Activated CD4-positive, alpha-beta memory T cell treated with anti-CD3 and anti-CD28 coated beads, Interleukin-2, amount 10 ng/mL, durations not matched to agents 7 days and 5 days (primary cell): ENCODE measurements around the gene EPB41L4B. TPM values are rescaled to one million over a fixed set of nuclear protein-coding genes. Genes with fewer than 3 reads are reported as not detected.

ENCODE experiments used
- CTCF ChIA-PET: fragments of 350-600 bp; sonication (Branson Sonifier 250); formaldehyde crosslinking; loops from one replicate; lab custom pipeline; 2021; ENCODE audit warnings: antibody characterized with exemption, inconsistent platforms; lab: Charles Lee
- POLR2A ChIA-PET: fragments of 350-600 bp; sonication (Branson Sonifier 250); formaldehyde crosslinking; loops from one replicate; lab custom pipeline; 2021; ENCODE audit warnings: antibody characterized with exemption; lab: Charles Lee
- DNase-seq: peaks from one replicate; pipeline ENCODE4 v3.0.0-alpha.2; 2020
- H3K27ac Mint-ChIP-seq: one replicate; pipeline ENCODE4 v1.8.0; 2021; ENCODE audit warnings: mild to moderate bottlenecking, mixed read lengths
- H3K27me3 Mint-ChIP-seq: one replicate; pipeline ENCODE4 v1.8.0; 2021; ENCODE audit warnings: mixed read lengths
- H3K36me3 Mint-ChIP-seq: one replicate; pipeline ENCODE4 v1.8.0; 2021; ENCODE audit warnings: low read depth, mixed read lengths
- H3K4me1 Mint-ChIP-seq: one replicate; pipeline ENCODE4 v1.8.0; 2021; ENCODE audit warnings: mixed read lengths
- H3K4me3 Mint-ChIP-seq: one replicate; pipeline ENCODE4 v1.8.0; 2021; ENCODE audit warnings: mild to moderate bottlenecking, mixed read lengths
- H3K9me3 Mint-ChIP-seq: one replicate; pipeline ENCODE4 v1.8.0; 2021; ENCODE audit warnings: mixed read lengths
- total RNA-seq, 2 experiments: library from RNA; stranded (reverse); gene quantifications; one replicate each; pipeline ENCODE4 v1.2.3, GENCODE V29; 2021

EPB41L4B gene
- total RNA-seq, 2 experiments from 2014 or later = 0.08 to 0.18 TPM

DNA sequence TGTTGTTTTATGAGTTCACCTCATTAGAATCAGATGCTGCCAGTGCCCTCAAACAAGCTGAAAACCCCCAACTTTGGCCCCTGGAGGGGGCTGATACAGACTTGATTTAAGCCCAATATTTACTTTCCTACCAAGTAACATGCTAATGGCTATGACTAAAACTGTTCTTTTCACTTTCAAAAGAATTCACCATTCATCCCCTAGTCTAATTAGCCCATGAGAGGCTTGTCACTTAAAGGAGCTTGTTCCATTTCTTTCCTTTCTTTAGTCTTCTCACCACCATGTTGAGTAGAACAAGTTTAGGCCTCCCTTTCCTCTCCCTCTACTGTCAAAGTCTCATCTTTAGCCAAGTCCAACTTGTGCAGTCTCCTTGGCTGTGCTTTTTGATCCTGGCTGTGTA lies 50.4 kb downstream of the EPB41L4B start:
- H3K4me1 Mint-ChIP-seq = no peaks in the 10 kb centered on the region
- peaks cover 4% of the 10 kb centered on the region for H3K9me3 Mint-ChIP-seq
- H3K27me3 Mint-ChIP-seq = peaks cover 4% of the 10 kb centered on the region
- H3K27ac Mint-ChIP-seq = no peak overlapping the region
- CTCF ChIA-PET = no interaction called here
- no peaks in the 10 kb centered on the region for H3K36me3 Mint-ChIP-seq
- DNase-seq = no peak
- H3K4me3 Mint-ChIP-seq = no peak overlapping the region
- POLR2A ChIA-PET = no interaction called here

DNA sequence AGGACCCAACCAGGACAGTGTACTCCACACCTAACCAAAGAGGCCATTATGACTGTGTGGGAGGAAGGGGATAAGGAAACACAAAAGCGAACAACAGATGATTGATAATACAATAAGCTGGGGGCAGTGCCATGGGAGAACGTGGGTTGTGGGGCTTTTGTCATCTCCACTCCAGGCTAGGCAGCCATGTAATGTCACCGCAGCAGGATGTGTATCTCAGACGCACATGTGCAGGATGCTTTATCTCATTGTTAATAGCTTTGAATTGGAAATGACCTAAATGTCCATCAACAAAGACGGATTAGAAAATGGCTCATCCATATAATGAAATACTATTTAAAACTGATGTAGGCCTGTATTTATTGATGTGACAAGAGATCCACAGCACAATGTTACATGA lies 51.0 kb downstream of the EPB41L4B start:
- Mint-ChIP-seq H3K27ac (no peak overlapping the region), H3K36me3 (no peaks in the 10 kb centered on the region), H3K4me3 (no peak overlapping the region), H3K27me3 (peaks cover 4% of the 10 kb centered on the region), H3K4me1 (no peaks in the 10 kb centered on the region), H3K9me3 (peaks cover 4% of the 10 kb centered on the region)
- DNase-seq = no peak
- ChIA-PET POLR2A (no interaction called here), CTCF (no interaction called here)

- Mint-ChIP-seq H3K27me3 (peaks cover 4% of the 10 kb centered on the region), H3K36me3 (no peaks in the 10 kb centered on the region), H3K9me3 (peaks cover 4% of the 10 kb centered on the region), H3K27ac (no peak overlapping the region), H3K4me1 (no peaks in the 10 kb centered on the region), H3K4me3 (no peak overlapping the region)
- ChIA-PET CTCF (no interaction called here), POLR2A (no interaction called here)
- no peak for DNase-seq
These were observed 51.8 kb downstream of the EPB41L4B start for GRCh38 chr9:109269081-109269480.

DNA sequence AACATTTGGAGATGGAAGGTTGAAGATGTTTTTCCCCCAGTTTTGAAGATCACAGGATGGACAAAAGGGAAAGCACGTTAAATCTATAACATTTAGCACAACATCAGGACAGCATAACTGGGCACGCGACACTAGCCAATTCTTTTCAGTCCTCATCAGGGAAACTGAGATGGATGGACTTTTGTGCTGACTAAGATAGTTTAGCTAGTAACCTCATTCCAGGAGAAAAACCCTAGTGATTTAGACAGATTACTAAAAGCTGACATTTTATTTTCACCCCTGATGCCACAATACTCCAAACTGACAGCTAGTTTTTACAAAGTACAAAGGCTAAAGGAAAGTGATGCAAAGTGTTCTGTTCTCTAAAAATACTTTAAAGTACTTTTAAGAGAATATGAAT lies 53.3 kb downstream of the EPB41L4B start:
- Mint-ChIP-seq H3K4me3 (no peak overlapping the region), H3K27me3 (peaks cover 6% of the 10 kb centered on the region), H3K9me3 (peaks cover 4% of the 10 kb centered on the region), H3K36me3 (no peaks in the 10 kb centered on the region), H3K4me1 (no peaks in the 10 kb centered on the region), H3K27ac (no peak overlapping the region)
- DNase-seq = no peak
- ChIA-PET POLR2A (no interaction called here), CTCF (no interaction called here)

DNA sequence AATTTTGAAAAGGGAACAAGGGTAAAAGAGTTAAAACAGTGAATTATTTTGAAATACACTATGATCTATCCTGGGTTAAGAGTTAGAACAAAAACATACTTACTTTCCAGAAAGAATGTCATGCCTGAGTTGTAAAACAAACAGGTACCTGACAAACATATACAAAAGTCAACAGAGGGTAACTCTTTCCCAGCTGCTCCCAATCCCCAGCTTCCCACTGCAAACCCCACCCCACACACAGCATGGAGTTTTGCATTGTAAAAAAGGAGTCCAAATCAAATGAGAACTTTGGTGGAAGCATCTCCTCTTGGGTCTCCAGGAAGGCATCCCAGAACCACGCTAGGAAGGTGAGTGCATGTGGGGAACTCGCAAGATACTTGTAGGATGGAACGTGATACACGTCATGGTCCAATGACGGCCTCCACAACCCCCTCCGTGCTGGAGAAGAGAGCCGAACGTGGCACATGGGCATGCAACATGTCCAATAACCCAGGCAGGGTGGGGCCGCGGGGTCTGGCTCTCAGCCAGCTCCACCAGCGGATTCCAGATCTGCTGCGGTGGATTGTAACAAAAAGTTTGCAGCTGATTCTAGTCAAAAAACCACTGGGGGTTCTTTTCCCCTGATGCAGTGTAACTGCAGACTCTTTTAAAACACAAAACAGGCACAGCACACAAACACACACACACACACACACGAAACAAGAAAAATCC lies 55.8 kb downstream of the EPB41L4B start:
- ChIA-PET POLR2A (no interaction called here), CTCF (no interaction called here)
- Mint-ChIP-seq H3K36me3 (no peaks in the 10 kb centered on the region), H3K27me3 (peaks cover 12% of the 10 kb centered on the region), H3K9me3 (peaks cover 4% of the 10 kb centered on the region), H3K4me1 (no peaks in the 10 kb centered on the region), H3K27ac (no peak overlapping the region), H3K4me3 (no peak overlapping the region)
- no peak for DNase-seq

GRCh38 chr9:109263358-109263757 lies 57.5 kb downstream of the EPB41L4B start:
- CTCF ChIA-PET = no interaction called here
- H3K27ac Mint-ChIP-seq = no peak overlapping the region
- no peak for DNase-seq
- H3K4me3 Mint-ChIP-seq = no peak overlapping the region
- H3K9me3 Mint-ChIP-seq = peaks cover 4% of the 10 kb centered on the region
- POLR2A ChIA-PET = no interaction called here
- peaks cover 15% of the 10 kb centered on the region for H3K27me3 Mint-ChIP-seq
- no peaks in the 10 kb centered on the region for H3K36me3 Mint-ChIP-seq
- H3K4me1 Mint-ChIP-seq = no peaks in the 10 kb centered on the region

DNA sequence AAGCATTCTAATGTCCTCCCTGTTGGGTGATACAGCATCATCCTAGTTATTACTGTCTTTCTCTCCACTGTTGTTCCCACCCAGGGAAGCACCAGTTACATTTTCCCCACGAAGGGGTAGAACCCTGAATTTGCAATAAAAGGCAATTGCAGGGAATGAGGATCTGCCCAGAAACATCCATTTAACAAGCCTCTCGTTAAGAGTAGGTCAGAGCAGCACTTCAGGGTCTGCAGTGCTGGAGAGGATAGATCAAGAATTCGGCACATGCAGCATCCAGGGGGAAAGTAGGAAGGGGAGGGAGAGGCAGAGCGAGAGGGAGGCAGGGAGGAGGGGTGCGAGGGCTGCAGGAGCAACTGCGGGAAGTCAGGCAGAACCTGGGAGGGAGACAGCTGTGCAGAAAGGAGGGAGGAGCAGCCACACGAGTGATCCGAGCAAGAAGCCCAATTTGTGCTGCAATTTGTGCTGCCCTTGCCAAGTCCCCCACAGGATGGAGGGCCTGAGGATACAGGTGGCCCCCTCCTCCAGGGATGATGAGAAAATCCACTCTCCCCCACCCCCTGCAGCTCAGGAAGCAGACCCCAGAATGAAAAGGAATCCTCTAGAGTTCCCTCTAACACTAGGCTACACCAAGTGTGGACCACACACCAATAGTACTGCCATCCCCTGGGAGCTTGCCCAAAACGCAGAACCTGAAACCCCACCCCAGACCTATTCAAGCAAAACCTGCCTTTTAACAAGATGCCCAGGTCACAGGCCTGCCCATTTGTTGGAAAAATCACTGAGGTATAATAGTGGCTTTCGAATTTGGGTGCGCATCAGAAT lies 62.2 kb downstream of the EPB41L4B start:
- POLR2A ChIA-PET = no interaction called here

DNA sequence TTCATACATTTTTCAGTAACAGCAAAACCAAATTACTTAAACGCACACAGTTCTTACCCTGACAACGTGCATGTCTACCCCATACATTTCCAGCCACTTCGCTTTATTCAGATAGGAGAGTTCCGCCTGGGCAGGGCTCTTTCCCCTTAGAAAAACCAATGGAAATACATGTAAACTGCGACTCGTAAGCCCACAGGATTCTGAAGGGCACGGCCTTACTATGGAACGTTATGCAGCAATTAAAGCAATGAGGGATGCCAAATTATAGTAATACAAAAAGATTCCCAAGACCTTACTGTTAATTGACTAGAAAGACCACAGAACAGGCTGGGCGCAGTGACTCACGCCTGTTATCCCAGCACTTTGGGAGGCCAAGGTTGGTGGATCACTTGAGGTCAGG lies 64.5 kb downstream of the EPB41L4B start:
- ChIA-PET CTCF (no interaction called here), POLR2A (no interaction called here)
- Mint-ChIP-seq H3K9me3 (no peaks in the 10 kb centered on the region), H3K27ac (no peak overlapping the region), H3K4me1 (no peaks in the 10 kb centered on the region), H3K27me3 (peaks cover 15% of the 10 kb centered on the region), H3K4me3 (no peak overlapping the region), H3K36me3 (no peaks in the 10 kb centered on the region)
- no peak for DNase-seq

More for the DNA sequence above, 62.2 kb downstream of the EPB41L4B start:
- no peak for DNase-seq
- H3K36me3 Mint-ChIP-seq = no peaks in the 10 kb centered on the region
- CTCF ChIA-PET = no interaction called here
- H3K27ac Mint-ChIP-seq = no peak overlapping the region
- no peaks in the 10 kb centered on the region for H3K9me3 Mint-ChIP-seq
- no peak overlapping the region for H3K4me3 Mint-ChIP-seq
- H3K27me3 Mint-ChIP-seq = peaks cover 15% of the 10 kb centered on the region
- H3K4me1 Mint-ChIP-seq = no peaks in the 10 kb centered on the region

DNA sequence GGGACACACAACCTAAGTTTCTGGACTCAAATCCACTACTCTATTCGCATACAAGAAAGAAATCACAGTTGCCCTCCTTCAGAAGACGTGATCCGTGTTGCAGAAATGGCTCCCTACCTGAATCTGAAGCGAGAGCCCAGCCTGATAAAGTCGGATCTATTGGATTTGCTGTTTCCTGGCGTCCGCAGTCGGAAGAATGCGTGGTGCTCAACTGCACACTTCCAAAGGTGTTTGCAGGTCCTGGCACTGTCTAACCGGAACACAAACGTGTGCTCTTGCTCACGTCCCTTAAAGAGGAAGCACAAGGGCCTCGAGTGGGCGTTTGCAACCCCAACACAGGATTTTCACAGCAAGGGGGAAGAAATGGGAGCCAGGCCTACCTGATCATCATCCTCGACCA lies 65.5 kb downstream of the EPB41L4B start:
- Mint-ChIP-seq H3K27ac (no peak overlapping the region), H3K36me3 (no peaks in the 10 kb centered on the region)

DNA sequence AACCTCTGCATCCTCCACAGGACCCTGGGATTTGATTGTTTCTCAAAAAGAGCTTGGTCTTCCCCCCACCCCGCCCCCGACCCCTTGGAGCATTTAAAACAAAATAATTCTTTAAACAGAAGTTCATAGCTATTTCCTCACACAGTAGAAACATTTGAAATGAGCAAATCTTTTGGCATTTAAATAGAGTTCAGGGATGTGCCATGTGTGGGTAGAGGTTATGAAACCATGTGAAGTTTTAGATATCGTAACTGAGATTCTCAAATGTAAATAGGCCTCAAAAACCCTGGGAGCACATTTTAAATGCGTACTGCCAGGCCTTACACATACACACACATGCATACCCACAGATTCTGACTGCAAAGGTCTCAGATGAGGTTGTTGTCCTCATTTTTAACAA lies 66.5 kb downstream of the EPB41L4B start:
- no peak for DNase-seq
- Mint-ChIP-seq H3K36me3 (no peaks in the 10 kb centered on the region), H3K9me3 (no peaks in the 10 kb centered on the region), H3K4me3 (no peak overlapping the region), H3K4me1 (no peaks in the 10 kb centered on the region), H3K27me3 (peaks cover 13% of the 10 kb centered on the region), H3K27ac (no peak overlapping the region)
- POLR2A ChIA-PET = no interaction called here
- CTCF ChIA-PET = no interaction called here

More for the DNA sequence above, 65.5 kb downstream of the EPB41L4B start:
- no peak for DNase-seq
- POLR2A ChIA-PET = no interaction called here
- Mint-ChIP-seq H3K4me3 (no peak overlapping the region), H3K4me1 (no peaks in the 10 kb centered on the region), H3K27me3 (peaks cover 13% of the 10 kb centered on the region), H3K9me3 (no peaks in the 10 kb centered on the region)
- CTCF ChIA-PET = no interaction called here

- DNase-seq = no peak
- ChIA-PET POLR2A (no interaction called here), CTCF (no interaction called here)
- no peak overlapping the region for H3K27ac Mint-ChIP-seq
- H3K36me3 Mint-ChIP-seq = no peaks in the 10 kb centered on the region
- no peaks in the 10 kb centered on the region for H3K4me1 Mint-ChIP-seq
- no peak overlapping the region for H3K4me3 Mint-ChIP-seq
- peaks cover 13% of the 10 kb centered on the region for H3K27me3 Mint-ChIP-seq
- H3K9me3 Mint-ChIP-seq = no peaks in the 10 kb centered on the region
These were observed 67.1 kb downstream of the EPB41L4B start for GRCh38 chr9:109253637-109254284.

DNA sequence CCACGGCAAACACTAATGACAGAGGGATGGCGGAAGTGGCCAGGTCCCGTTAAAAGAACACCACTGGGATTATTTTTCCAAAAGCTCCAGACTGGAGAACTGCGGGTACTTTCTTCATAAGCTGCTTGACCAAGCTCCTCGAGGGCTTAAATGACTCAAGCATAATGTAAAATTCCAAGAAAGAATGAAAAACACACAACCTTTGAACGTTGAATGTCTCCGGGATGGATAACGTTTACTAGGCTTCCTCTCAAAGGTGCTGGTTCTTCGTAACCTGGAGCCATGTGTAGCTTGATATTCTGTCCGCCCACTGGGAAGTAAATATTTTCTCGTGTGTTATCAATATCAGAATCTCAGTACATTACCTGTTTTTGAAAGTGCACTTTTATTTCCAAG lies 67.6 kb downstream of the EPB41L4B start:
- H3K4me3 Mint-ChIP-seq = no peak overlapping the region
- no peak overlapping the region for H3K27ac Mint-ChIP-seq
- peaks cover 9% of the 10 kb centered on the region for H3K27me3 Mint-ChIP-seq
- no peak for DNase-seq
- no peaks in the 10 kb centered on the region for H3K36me3 Mint-ChIP-seq
- CTCF ChIA-PET = no interaction called here
- POLR2A ChIA-PET = no interaction called here
- no peaks in the 10 kb centered on the region for H3K9me3 Mint-ChIP-seq
- H3K4me1 Mint-ChIP-seq = no peaks in the 10 kb centered on the region

GRCh38 chr9:109252291-109252690 lies 68.6 kb downstream of the EPB41L4B start:
- H3K27ac Mint-ChIP-seq = no peak overlapping the region
- CTCF ChIA-PET = no interaction called here
- no peak for DNase-seq
- H3K4me1 Mint-ChIP-seq = no peaks in the 10 kb centered on the region
- H3K27me3 Mint-ChIP-seq = peaks cover 11% of the 10 kb centered on the region
- no peak overlapping the region for H3K4me3 Mint-ChIP-seq
- no peaks in the 10 kb centered on the region for H3K9me3 Mint-ChIP-seq
- POLR2A ChIA-PET = no interaction called here
- no peaks in the 10 kb centered on the region for H3K36me3 Mint-ChIP-seq
